K562 (cell line): ENCODE data around the gene ESPN. TPM values are rescaled to one million over a fixed set of nuclear protein-coding genes. Genes with fewer than 3 reads are reported as not detected.
A peak's percentile ranks its signal among the peaks of the same experiment; 100 is the strongest.

Source experiments
- ATAC-seq: fragments of 200-7000 bp; cut with Tn5 transposase; 3 replicates; pipeline ENCODE4 v1.9.1; 2020; ENCODE audit warnings: moderate library complexity
- BruUV-seq: library from RNA; stranded (reverse); fragments of 400-500 nt; replicated peaks from 2 replicates; lab custom pipeline; 2021; lab: Mats Ljungman, UMichigan
- CTCF ChIA-PET: fragments of 300-600 bp; formaldehyde crosslinking; extraction: SDS; loops from one replicate; lab custom pipeline; 2021; ENCODE audit warnings: low intra/inter-chr PET ratio; lab: Yijun Ruan, JAX
- POLR2A ChIA-PET: fragments of 300-600, 350-650 bp; sonication (Branson Sonifier 250); formaldehyde crosslinking; extraction: SDS; loops from one replicate; lab custom pipeline; 2021; ENCODE audit warnings: antibody characterized with exemption, inconsistent platforms; lab: Yijun Ruan, JAX
- DNase-seq, 4 experiments: peaks; one replicate each; pipeline versions ENCODE4 v3.0.0 to v3.0.0-alpha.2; 2011 to 2018; ENCODE audit warnings: low spot score in 3 of 4, mixed read lengths in 3 of 4; ENCODE audit errors: extremely low read depth in 1 of 4
- FAIRE-seq: peaks from 2 replicates; lab custom pipeline; 2011; peaks lifted over from hg19 to GRCh38; lab: Jason Lieb, UNC
- H2AFZ ChIP-seq: 2 replicates; pipeline ENCODE4 v1.6.0; 2011; ENCODE audit warnings: low read depth, low read length, control low read depth, inconsistent platforms
- H3K27ac ChIP-seq: fragments of 200-600 bp; 3 replicates; pipeline ENCODE4 v1.8.0; 2011; ENCODE audit warnings: low read depth, mild to moderate bottlenecking, control low read depth, inconsistent platforms, low read length, moderate library complexity, mixed read lengths; ENCODE audit errors: extremely low read depth
- H3K27me3 ChIP-seq, 2 experiments: fragments of 300-600 bp in 1 of 2; 2 replicates in 1 of 2; 3 replicates in 1 of 2; pipeline versions ENCODE4 v1.6.0 to v1.8.0; 2011; ENCODE audit warnings: inconsistent platforms in 2 of 2, low read length in 2 of 2, mild to moderate bottlenecking in 1 of 2, mixed read lengths in 1 of 2, moderate library complexity in 1 of 2; ENCODE audit not compliant: control insufficient read depth in 2 of 2, insufficient read depth in 2 of 2
- H3K36me3 ChIP-seq: fragments of 300-600 bp; 3 replicates; pipeline ENCODE4 v1.8.0; 2011; ENCODE audit warnings: mild to moderate bottlenecking, low read length, inconsistent platforms; ENCODE audit not compliant: control insufficient read depth, insufficient read depth
- H3K4me1 ChIP-seq, 2 experiments: fragments of 200-600 bp in 1 of 2; replicated peaks in 1 of 2; 2 replicates in 1 of 2; 3 replicates in 1 of 2; pipeline versions ENCODE4 v1.5.1 to v1.8.0; 2011; ENCODE audit warnings: inconsistent platforms in 2 of 2, low read length in 2 of 2, mild to moderate bottlenecking in 1 of 2, mixed read lengths in 1 of 2, moderate library complexity in 1 of 2; ENCODE audit not compliant: control insufficient read depth in 2 of 2, insufficient read depth in 2 of 2
- H3K4me2 ChIP-seq: 2 replicates; pipeline ENCODE4 v1.6.1; 2011; ENCODE audit warnings: low read length, control low read depth, inconsistent platforms, mixed read lengths; ENCODE audit not compliant: insufficient read depth
- H3K4me3 ChIP-seq: fragments of 200-600 bp; sonication (generic), shearing (Covaris generic); 2 replicates; pipeline ENCODE4 v1.5.1; 2016; ENCODE audit warnings: control low read depth, inconsistent platforms
- H3K79me2 ChIP-seq: fragments of 200-600 bp; 3 replicates; pipeline ENCODE4 v1.8.0; 2011; ENCODE audit warnings: low read length, inconsistent platforms; ENCODE audit not compliant: control insufficient read depth, insufficient read depth
- H3K9ac ChIP-seq, 2 experiments: 2 replicates each; pipeline versions ENCODE4 v1.6.0 to v1.6.1; 2011; ENCODE audit warnings: low read depth in 2 of 2, low read length in 2 of 2, control low read depth in 1 of 2, inconsistent platforms in 1 of 2, mild to moderate bottlenecking in 1 of 2, mixed read lengths in 1 of 2; ENCODE audit not compliant: insufficient read depth in 1 of 2
- H3K9me1 ChIP-seq: one replicate; pipeline ENCODE4 v1.6.0; 2011; ENCODE audit warnings: inconsistent platforms, mild to moderate bottlenecking, low read length, moderate library complexity; ENCODE audit not compliant: control insufficient read depth, insufficient read depth
- H3K9me3 ChIP-seq: replicated peaks from 2 replicates; pipeline ENCODE4 v1.5.1; 2011; ENCODE audit warnings: low read depth, low read length, inconsistent platforms; ENCODE audit not compliant: control insufficient read depth, insufficient read depth
- H4K20me1 ChIP-seq: replicated peaks from 2 replicates; pipeline ENCODE4 v1.6.1; 2011; ENCODE audit warnings: low read length, inconsistent platforms, mixed read lengths; ENCODE audit not compliant: control insufficient read depth, insufficient read depth
- CBFB ChIP-seq: sonication (generic); formaldehyde crosslinking; IDR thresholded peaks from 2 replicates; pipeline ENCODE4 v1.4.0; 2020; ENCODE audit warnings: mild to moderate bottlenecking, missing genetic modification reagents
- E2F6 ChIP-seq, 2 experiments: IDR thresholded peaks; 2 replicates each; pipeline ENCODE4 v1.6.1; 2011; ENCODE audit warnings: borderline replicate concordance in 1 of 2, control low read depth in 1 of 2, low read depth in 1 of 2, low read length in 1 of 2, mild to moderate bottlenecking in 1 of 2, mixed read lengths in 1 of 2, moderate library complexity in 1 of 2; ENCODE audit not compliant: insufficient read depth in 1 of 2, insufficient read length in 1 of 2, poor library complexity in 1 of 2, severe bottlenecking in 1 of 2; ENCODE audit errors: extremely low read depth in 1 of 2
- MAFK ChIP-seq: IDR thresholded peaks from 2 replicates; pipeline ENCODE4 v1.6.1; 2011; ENCODE audit warnings: low read length, improper control_type of control experiment
- SIRT6 ChIP-seq: IDR thresholded peaks from one replicate; pipeline ENCODE4 v1.6.1; 2012; ENCODE audit warnings: low read depth, mild to moderate bottlenecking, control low read depth, inconsistent platforms, low read length, moderate library complexity
- STAG1 ChIP-seq: sonication (generic); formaldehyde crosslinking; IDR thresholded peaks from 2 replicates; pipeline ENCODE4 v1.5.0; 2020; ENCODE audit warnings: missing genetic modification reagents, borderline replicate concordance
- ZNF347 ChIP-seq: fragments of 450-650 bp; formaldehyde crosslinking; IDR thresholded peaks from 2 replicates; pipeline ENCODE4 v1.4.0; 2020; ENCODE audit warnings: low read depth, mild to moderate bottlenecking, moderate library complexity
- WGBS: fragments of 100-300 bp; shearing (Covaris generic); methylation state at CpG from one replicate; pipeline ENCODE4 v1.1.6; 2016; ENCODE audit warnings: low coverage, mixed read lengths; ENCODE audit not compliant: insufficient coverage; ENCODE audit errors: missing lambda C conversion rate; 5-methylcytosine and 5-hydroxymethylcytosine counted together
- in situ Hi-C: fragments of 300-500 bp; cut with MboI; formaldehyde crosslinking; loops from 4 replicates; pipeline ENCODE4 v1.15.0; 2018; ENCODE audit warnings: inconsistent platforms, mixed read lengths
- intact Hi-C: fragments of 100-400 bp; cut with micrococcal nuclease; formaldehyde crosslinking; loops from 2 replicates; pipeline ENCODE4 v1.14.2; 2022
- polyA plus RNA-seq, 8 experiments: library from polyadenylated mRNA; depleted of rRNA in 4 of 8; stranded (reverse) in 5 of 8; unstranded in 3 of 8; fragments of >200 nt; fragmentation: Nextera tagmentation in 2 of 8; fragmentation: Illumina TruSeq in 1 of 8; extraction: Ambion mirVana in 2 of 8; extraction: Trizol in 1 of 8; gene quantifications; 2 replicates each; pipeline versions ENCODE4 v1.2.1 to v1.2.3, GENCODE V29; 2011 to 2014; ENCODE audit warnings: inconsistent platforms in 1 of 8, missing spikeins in 1 of 8
- total RNA-seq, 7 experiments: library from RNA; depleted of rRNA in 6 of 7; stranded (reverse); fragments of >200 nt in 6 of 7; fragmentation: Illumina TruSeq in 2 of 7; extraction: Trizol in 2 of 7; gene quantifications; 2 replicates each; pipeline versions ENCODE4 v1.2.1 to v1.2.3, GENCODE V29; 2011 to 2021; ENCODE audit warnings: low replicate concordance in 1 of 7

Gene ESPN
- total and polyA plus RNA-seq, 9 of the 15 experiments (the other 6 are each of a cell fraction or from before 2014, with no cell fraction given) = 0.07 to 1.2 (median 0.45) TPM; not detected in 3

DNA sequence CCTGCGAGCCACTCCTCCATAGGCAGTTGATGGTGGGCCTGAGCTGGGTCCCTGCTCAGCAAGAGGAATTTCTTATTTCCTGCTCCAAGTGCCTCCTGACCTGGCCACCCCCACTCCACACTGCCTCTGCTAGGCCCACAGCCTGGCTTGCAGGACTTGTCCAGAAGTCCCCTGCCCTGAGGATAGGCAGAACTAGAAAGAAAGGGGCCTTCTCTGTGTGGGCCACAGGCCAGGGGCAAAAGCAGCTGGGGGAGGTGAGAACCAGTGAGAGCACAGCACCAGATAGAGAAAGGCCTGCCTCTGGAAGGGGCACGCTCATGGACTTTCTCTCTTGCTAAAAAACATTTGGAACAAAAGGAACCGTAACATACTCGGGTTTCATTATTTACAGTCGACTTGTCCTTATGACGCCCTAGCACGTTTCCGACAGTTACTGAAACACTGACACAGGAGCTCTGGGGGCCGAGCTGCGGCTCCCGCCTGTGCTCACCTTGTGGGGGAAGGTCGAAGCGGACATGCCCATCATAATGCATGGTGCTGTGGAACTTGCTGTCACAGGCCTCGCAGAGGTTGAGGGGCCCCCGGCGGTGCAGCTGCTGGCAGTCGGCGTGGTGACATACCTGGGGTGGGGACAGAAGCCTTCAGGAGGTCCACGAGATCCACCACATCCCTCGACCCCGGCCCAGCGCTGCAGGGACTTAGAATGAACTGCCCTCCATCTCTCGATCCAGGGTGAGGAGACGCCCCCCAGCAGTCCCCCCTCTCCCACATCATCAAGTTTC, 52.7 kb downstream of the ESPN start:
- peaks cover 38 to 72% of the 10 kb centered on the region in 2 experiments for H3K27me3 ChIP-seq
- no peak overlapping the region for H2AFZ ChIP-seq
- ChIA-PET CTCF (interaction anchor here (0.6 kb wide), 3 partner anchors 35 to 448 kb away, joined by 3 read pairs; no protein-coding TSS in a partner anchor), POLR2A (interaction anchor here (0.5 to 0.6 kb wide), 2 partner anchors 57 to 84 kb away, joined by 3 read pairs; no protein-coding TSS in a partner anchor)
- FAIRE-seq (no peak), ATAC-seq (no peak), DNase-seq (no peak)
- intact Hi-C loops = no loop called here
- H3K9me1 ChIP-seq = no peaks in the 10 kb centered on the region
- 13% methylated on average over 24 of the region's 24 CpGs for WGBS
- in situ Hi-C loops = loop anchor here (25.0 kb wide), 1 partner anchor 735 kb away; no protein-coding TSS in a partner anchor
- TF ChIP-seq CBFB (CRISPR knock-in tag) = 0 out of 2 replicates have a peak, but pooled peaks have one; percentile 18
- no peak for TF ChIP-seq STAG1
- TF ChIP-seq E2F6 (IDR thresholded peaks at IDR 0.05; ENCODE audit: borderline replicate concordance in 1 of 2, extremely low read depth in 1 of 2, insufficient read depth in 1 of 2, insufficient read length in 1 of 2, low read depth in 1 of 2, low read length in 1 of 2, poor library complexity in 1 of 2, severe bottlenecking in 1 of 2) = peak in 1 of 2 experiments; percentile 3
- TF ChIP-seq ZNF347 (CRISPR knock-in tag) = no peak
- no peak for TF ChIP-seq MAFK
- no peak for TF ChIP-seq SIRT6
- H3K4me1 ChIP-seq = peaks cover 0 to 35% of the 10 kb centered on the region in 2 experiments; a peak in 2 of 5 replicates
- no peaks in the 10 kb centered on the region for H3K79me2 ChIP-seq
- H3K4me2 ChIP-seq = no peak overlapping the region
- H3K9ac ChIP-seq = peak overlapping the region in 1 of 2 experiments; percentile 11; a peak in 2 of 4 replicates
- no peak overlapping the region for H3K4me3 ChIP-seq
- no peaks in the 10 kb centered on the region for H3K36me3 ChIP-seq
- no peaks in the 10 kb centered on the region for H3K9me3 ChIP-seq
- H4K20me1 ChIP-seq = peaks cover 22% of the 10 kb centered on the region
- H3K27ac ChIP-seq = no peak overlapping the region
- no TSS peak for BruUV-seq
